KMS-11 (cell line): ENCODE results near the gene TSPAN31.

Source experiments
- H2AFZ ChIP-seq: fragments of 200-600 bp; sonication (generic); 2 replicates; pipeline ENCODE4 v1.6.1; 2016; ENCODE audit warnings: antibody characterized with exemption, mixed run types, low read depth
- H3K27ac ChIP-seq: fragments of 200-600 bp; sonication (generic); 2 replicates; pipeline ENCODE4 v1.6.1; 2016; ENCODE audit warnings: mild to moderate bottlenecking, mixed run types
- H3K27me3 ChIP-seq: fragments of 200-600 bp; sonication (generic); 2 replicates; pipeline ENCODE4 v1.6.1; 2017; ENCODE audit warnings: mild to moderate bottlenecking, low read depth, mixed run types, moderate library complexity; ENCODE audit not compliant: insufficient read depth
- H3K36me3 ChIP-seq: fragments of 200-600 bp; sonication (generic); 2 replicates; pipeline ENCODE4 v1.6.1; 2017; ENCODE audit warnings: mild to moderate bottlenecking, mixed run types; ENCODE audit not compliant: insufficient read depth
- H3K4me1 ChIP-seq: fragments of 200-600 bp; sonication (generic); 2 replicates; pipeline ENCODE4 v1.6.1; 2016; ENCODE audit warnings: mild to moderate bottlenecking, low read depth, mixed run types; ENCODE audit not compliant: poor library complexity, severe bottlenecking
- H3K4me2 ChIP-seq: fragments of 200-600 bp; sonication (generic); 2 replicates; pipeline ENCODE4 v1.7.0; 2016; ENCODE audit warnings: mild to moderate bottlenecking, mixed run types
- H3K4me3 ChIP-seq: fragments of 200-600 bp; sonication (generic); IDR thresholded peaks from 2 replicates; pipeline ENCODE4 v1.6.1; 2017; ENCODE audit warnings: low read depth, low read length, mixed read lengths; ENCODE audit not compliant: insufficient read depth
- H3K79me2 ChIP-seq: fragments of 200-600 bp; sonication (generic); 2 replicates; pipeline ENCODE4 v1.6.1; 2016; ENCODE audit warnings: low read depth, mixed run types; ENCODE audit not compliant: insufficient read depth
- H3K9ac ChIP-seq: fragments of 200-600 bp; sonication (generic); 2 replicates; pipeline ENCODE4 v1.6.1; 2016; ENCODE audit warnings: mild to moderate bottlenecking, mixed run types
- H4K20me1 ChIP-seq: fragments of 200-600 bp; sonication (generic); 2 replicates; pipeline ENCODE4 v1.6.1; 2016; ENCODE audit warnings: mild to moderate bottlenecking, mixed run types; ENCODE audit not compliant: insufficient read depth
- CTCF ChIP-seq: fragments of 200-600 bp; sonication (generic); conservative IDR thresholded peaks from 2 replicates; pipeline ENCODE4 v1.6.1; 2017; ENCODE audit warnings: low read depth, mild to moderate bottlenecking, antibody characterized with exemption, low read length, moderate library complexity, mixed read lengths

The TSPAN31 gene

GRCh38 chr12:57764662-57765002 lies 19.8 kb downstream of the TSPAN31 start:
- Histone ChIP-seq H3K4me2 (peak overlapping the region; percentile 73), H3K4me3 (no peak overlapping the region)
- TF ChIP-seq CTCF: no peak

GRCh38 chr12:57765003-57765697 lies 20.3 kb downstream of the TSPAN31 start:
- no peak overlapping the region for H3K4me3 ChIP-seq
- H2AFZ ChIP-seq: peak overlapping the region; percentile 83
- peak overlapping the region; percentile 55 for H3K9ac ChIP-seq
- peak overlapping the region; percentile 73 for H3K4me2 ChIP-seq
- H4K20me1 ChIP-seq: no peaks in the 10 kb centered on the region
- peaks cover 6% of the 10 kb centered on the region for H3K4me1 ChIP-seq
- peak; percentile 59 for TF ChIP-seq CTCF
- H3K36me3 ChIP-seq: no peaks in the 10 kb centered on the region
- peaks cover 18% of the 10 kb centered on the region for H3K27me3 ChIP-seq
- 0 out of 2 replicates have a peak overlapping the region, but pooled peaks have one; percentile 4 for H3K27ac ChIP-seq
- no peaks in the 10 kb centered on the region for H3K79me2 ChIP-seq

More at GRCh38 chr12:57764662-57765002, 19.8 kb downstream of the TSPAN31 start:
- H3K36me3 ChIP-seq: no peaks in the 10 kb centered on the region
- peaks cover 6% of the 10 kb centered on the region for H3K4me1 ChIP-seq
- no peaks in the 10 kb centered on the region for H3K79me2 ChIP-seq
- no peak overlapping the region for H3K27ac ChIP-seq
- H3K27me3 ChIP-seq: peaks cover 18% of the 10 kb centered on the region
- H4K20me1 ChIP-seq: no peaks in the 10 kb centered on the region
- H3K9ac ChIP-seq: peak overlapping the region; percentile 55
- peak overlapping the region; percentile 83 for H2AFZ ChIP-seq

GRCh38 chr12:57765698-57766463 lies 21.0 kb downstream of the TSPAN31 start:
- peaks cover 6% of the 10 kb centered on the region; the same call in 1 of the 2 replicates for H3K79me2 ChIP-seq
- peaks cover 18% of the 10 kb centered on the region for H3K27me3 ChIP-seq
- H3K4me3 ChIP-seq: no peak overlapping the region
- no peak overlapping the region for H3K27ac ChIP-seq
- peak overlapping the region; percentile 83 for H2AFZ ChIP-seq
- no peak for TF ChIP-seq CTCF
- H3K4me1 ChIP-seq: peaks cover 13% of the 10 kb centered on the region
- peak overlapping the region; percentile 55; the same call in 1 of the 2 replicates for H3K9ac ChIP-seq
- H4K20me1 ChIP-seq: no peaks in the 10 kb centered on the region
- H3K4me2 ChIP-seq: peak overlapping the region; percentile 73
- H3K36me3 ChIP-seq: no peaks in the 10 kb centered on the region; the same call in 1 of the 2 replicates

GRCh38 chr12:57766464-57767304 lies 21.8 kb downstream of the TSPAN31 start, which contains the start of gene CYP27B1:
TSS of gene CYP27B1 (minus strand) at chr12:57767078. CDS start at chr12:57767041, 37 bp downstream.
- Histone ChIP-seq H3K27me3 (peaks cover 18% of the 10 kb centered on the region), H3K79me2 (peaks cover 9% of the 10 kb centered on the region; the same call in 1 of the 2 replicates), H3K9ac (no peak within 1 kb of the TSS), H3K4me2 (no peak within 1 kb of the TSS; the same call in 1 of the 2 replicates), H4K20me1 (no peaks in the 10 kb centered on the region), H2AFZ (no peak within 1 kb of the TSS), H3K4me3 (no peak within 1 kb of the TSS), H3K27ac (no peak within 1 kb of the TSS), H3K4me1 (peaks cover 18% of the 10 kb centered on the region), H3K36me3 (no peaks in the 10 kb centered on the region; the same call in 1 of the 2 replicates)
- no peak for TF ChIP-seq CTCF
